Gastroesophageal sphincter (tissue), 3 donors: ENCODE data around the gene SPON1.

ENCODE experiments used
- CTCF ChIP-seq, 4 experiments: fragments of 200-600 bp in 2 of 4; fragments of 450-650 bp in 2 of 4; sonication (generic) in 1 of 4; IDR thresholded peaks; one replicate each; pipeline ENCODE4 v1.5.1; 2017 to 2019; ENCODE audit warnings: antibody characterized with exemption in 4 of 4, mild to moderate bottlenecking in 2 of 4, moderate library complexity in 2 of 4
- POLR2AphosphoS5 ChIP-seq: sonication (generic); formaldehyde crosslinking; IDR thresholded peaks from one replicate; pipeline ENCODE4 v1.6.1; 2017; ENCODE audit warnings: antibody characterized with exemption

- no peak for TF ChIP-seq CTCF (IDR thresholded peaks at IDR 0.05)
- TF ChIP-seq POLR2AphosphoS5: peak; percentile 24
Observed at GRCh38 chr11:14223636-14224288, 261.2 kb downstream of the SPON1 start.
